Cardiac muscle cell (in vitro differentiated cells and primary cell): ENCODE measurements around the gene LRRC2. TPM values are rescaled to one million over a fixed set of nuclear protein-coding genes. Genes with fewer than 3 reads are reported as not detected.

Experiments
- DNase-seq, 2 donors: peaks; one replicate each; pipeline versions ENCODE4 v3.0.0 to v3.0.0-alpha.2; 2010 to 2017; ENCODE audit warnings: low read depth in 1 of 2, low spot score in 1 of 2
- H3K27ac ChIP-seq: fragments of 200-600 bp; sonication (generic); 2 replicates; pipeline ENCODE4 v1.5.1; 2016
- H3K27me3 ChIP-seq: fragments of 200-600 bp; sonication (generic); 2 replicates; pipeline ENCODE4 v1.6.0; 2016; ENCODE audit warnings: control low read depth
- H3K36me3 ChIP-seq: fragments of 200-600 bp; sonication (generic); 2 replicates; pipeline ENCODE4 v1.5.1; 2016; ENCODE audit warnings: control low read depth
- H3K4me1 ChIP-seq: fragments of 200-600 bp; sonication (generic); 2 replicates; pipeline ENCODE4 v1.8.1; 2017; ENCODE audit warnings: low read depth, mild to moderate bottlenecking, mixed run types
- H3K4me3 ChIP-seq: fragments of 200-600 bp; sonication (generic); 2 replicates; pipeline ENCODE4 v1.5.1; 2016; ENCODE audit warnings: mild to moderate bottlenecking
- H3K9me3 ChIP-seq: fragments of 200-600 bp; sonication (generic); 2 replicates; pipeline ENCODE4 v1.5.1; 2017; ENCODE audit warnings: low read depth, mild to moderate bottlenecking, control low read depth
- polyA plus RNA-seq: library from polyadenylated mRNA; unstranded; fragments of >200 nt; fragmentation: Nextera tagmentation; extraction: Ambion mirVana; gene quantifications from 2 replicates; pipeline ENCODE4 v1.2.1, GENCODE V29; 2016
- total RNA-seq: library from RNA; depleted of rRNA; stranded (reverse); fragments of >200 nt; gene quantifications from 2 replicates; pipeline ENCODE4 v1.2.3, GENCODE V29; 2016
- TF ChIP-seq, protein P1 (sequence below): IDR thresholded peaks from 2 replicates; pipeline ENCODE4 v1.5.1; 2012; ENCODE audit warnings: low read depth, mild to moderate bottlenecking, low read length

Gene LRRC2
- total and polyA plus RNA-seq, 2 experiments from 2014 or later: 0.77 to 1.6 TPM

GRCh38 chr3:46488735-46489361, 77.3 kb downstream of the LRRC2 start:
- TF ChIP-seq, protein P1, sequence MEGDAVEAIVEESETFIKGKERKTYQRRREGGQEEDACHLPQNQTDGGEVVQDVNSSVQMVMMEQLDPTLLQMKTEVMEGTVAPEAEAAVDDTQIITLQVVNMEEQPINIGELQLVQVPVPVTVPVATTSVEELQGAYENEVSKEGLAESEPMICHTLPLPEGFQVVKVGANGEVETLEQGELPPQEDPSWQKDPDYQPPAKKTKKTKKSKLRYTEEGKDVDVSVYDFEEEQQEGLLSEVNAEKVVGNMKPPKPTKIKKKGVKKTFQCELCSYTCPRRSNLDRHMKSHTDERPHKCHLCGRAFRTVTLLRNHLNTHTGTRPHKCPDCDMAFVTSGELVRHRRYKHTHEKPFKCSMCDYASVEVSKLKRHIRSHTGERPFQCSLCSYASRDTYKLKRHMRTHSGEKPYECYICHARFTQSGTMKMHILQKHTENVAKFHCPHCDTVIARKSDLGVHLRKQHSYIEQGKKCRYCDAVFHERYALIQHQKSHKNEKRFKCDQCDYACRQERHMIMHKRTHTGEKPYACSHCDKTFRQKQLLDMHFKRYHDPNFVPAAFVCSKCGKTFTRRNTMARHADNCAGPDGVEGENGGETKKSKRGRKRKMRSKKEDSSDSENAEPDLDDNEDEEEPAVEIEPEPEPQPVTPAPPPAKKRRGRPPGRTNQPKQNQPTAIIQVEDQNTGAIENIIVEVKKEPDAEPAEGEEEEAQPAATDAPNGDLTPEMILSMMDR: peak; percentile 100
- H3K4me3 ChIP-seq: no peak overlapping the region
- peaks cover 4% of the 10 kb centered on the region for H3K4me1 ChIP-seq
- H3K36me3 ChIP-seq: no peaks in the 10 kb centered on the region
- peaks cover 10% of the 10 kb centered on the region for H3K27me3 ChIP-seq
- DNase-seq: peak; percentile 88 to 95
- H3K27ac ChIP-seq: no peak overlapping the region
- no peaks in the 10 kb centered on the region for H3K9me3 ChIP-seq

- Histone ChIP-seq H3K27me3 (no peaks in the 10 kb centered on the region), H3K36me3 (no peaks in the 10 kb centered on the region), H3K27ac (no peak overlapping the region), H3K9me3 (no peaks in the 10 kb centered on the region), H3K4me1 (peaks cover 4% of the 10 kb centered on the region), H3K4me3 (no peak overlapping the region)
- DNase-seq: no peak
- TF ChIP-seq, protein P1: no peak
These were observed 80.3 kb downstream of the LRRC2 start for GRCh38 chr3:46485779-46486175.

- peaks cover 4% of the 10 kb centered on the region for H3K4me1 ChIP-seq
- H3K27me3 ChIP-seq: no peaks in the 10 kb centered on the region
- H3K9me3 ChIP-seq: no peaks in the 10 kb centered on the region
- H3K27ac ChIP-seq: no peak overlapping the region
- no peaks in the 10 kb centered on the region for H3K36me3 ChIP-seq
- TF ChIP-seq, protein P1: no peak
- no peak overlapping the region for H3K4me3 ChIP-seq
- peak in 1 of 2 donors; percentile 38 for DNase-seq
These were observed 81.0 kb downstream of the LRRC2 start for GRCh38 chr3:46484911-46485778.

- no peak for DNase-seq
- H3K27me3 ChIP-seq: no peaks in the 10 kb centered on the region
- no peak overlapping the region for H3K4me3 ChIP-seq
- H3K36me3 ChIP-seq: no peaks in the 10 kb centered on the region
- H3K9me3 ChIP-seq: no peaks in the 10 kb centered on the region
- no peak overlapping the region for H3K27ac ChIP-seq
- TF ChIP-seq, protein P1: no peak
- H3K4me1 ChIP-seq: peaks cover 4% of the 10 kb centered on the region
These were observed 81.7 kb downstream of the LRRC2 start for GRCh38 chr3:46484388-46484787.

- Histone ChIP-seq H3K27me3 (no peaks in the 10 kb centered on the region), H3K4me3 (no peak overlapping the region), H3K9me3 (no peaks in the 10 kb centered on the region), H3K4me1 (peaks cover 4% of the 10 kb centered on the region), H3K27ac (no peak overlapping the region), H3K36me3 (no peaks in the 10 kb centered on the region)
- TF ChIP-seq, protein P1: no peak
- DNase-seq: no peak
These were observed 82.3 kb downstream of the LRRC2 start for GRCh38 chr3:46483825-46484224.
